NCI-H2029 treated with DMSO at 0.1 percent for 48 hours (cell line): ENCODE results near the gene SNX10.
"Not testable (repeated sequence)": the region's sequence is repeated elsewhere in the genome, so short reads cannot be mapped to it uniquely, and the experiment has no call there.

Source experiments
- DNase-seq: peaks from one replicate; lab custom pipeline; 2025; lab: John Stamatoyannopoulos, UW

The SNX10 gene

GRCh38 chr7:26291699-26292538, at the start of gene SNX10:
TSS of gene SNX10 (plus strand) at chr7:26291862. CDS start at chr7:26346443, 54,581 bp downstream.
- DNase-seq, result no peak

DNA sequence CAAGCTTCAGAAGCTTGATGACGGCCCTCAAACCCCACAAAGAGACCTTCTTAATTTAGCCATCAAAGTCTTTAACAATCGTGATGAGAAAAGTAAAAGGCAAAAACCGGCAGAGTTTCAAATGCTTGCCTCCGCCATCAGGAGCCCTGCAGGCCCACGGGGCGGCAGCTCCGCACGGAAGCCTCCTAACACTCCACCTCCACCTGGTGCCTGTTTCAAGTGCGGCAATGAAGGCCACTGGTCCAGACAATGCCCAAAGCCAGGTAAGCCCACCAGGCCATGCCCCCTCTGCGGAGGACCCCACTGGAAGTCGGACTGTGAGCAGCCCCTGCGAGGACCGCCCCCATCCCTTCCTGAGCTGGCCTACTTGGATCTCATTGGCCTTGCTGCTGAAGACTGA, 46.5 kb upstream of the SNX10 start:
- DNase-seq, result no peak

DNA sequence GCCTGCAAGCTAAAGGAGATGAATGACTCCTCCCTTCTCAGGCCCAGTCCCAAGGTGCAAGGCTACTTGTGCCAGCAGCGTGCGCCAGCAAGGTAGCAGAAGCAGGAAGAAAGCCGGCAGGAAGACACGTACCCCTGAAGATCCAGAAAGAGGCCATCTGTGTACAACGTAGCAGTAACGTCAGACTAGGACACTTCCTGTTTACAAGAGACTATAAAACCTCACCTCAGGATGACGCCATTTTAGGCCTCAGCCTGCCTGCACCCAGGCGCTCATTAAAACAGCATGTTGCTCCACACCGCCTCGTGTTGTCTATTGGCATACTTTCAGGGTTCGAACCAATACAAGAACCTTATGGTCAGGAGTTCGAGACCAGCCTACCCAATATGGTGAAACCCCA, 41.4 kb upstream of the SNX10 start:
- DNase-seq, result no peak

DNA sequence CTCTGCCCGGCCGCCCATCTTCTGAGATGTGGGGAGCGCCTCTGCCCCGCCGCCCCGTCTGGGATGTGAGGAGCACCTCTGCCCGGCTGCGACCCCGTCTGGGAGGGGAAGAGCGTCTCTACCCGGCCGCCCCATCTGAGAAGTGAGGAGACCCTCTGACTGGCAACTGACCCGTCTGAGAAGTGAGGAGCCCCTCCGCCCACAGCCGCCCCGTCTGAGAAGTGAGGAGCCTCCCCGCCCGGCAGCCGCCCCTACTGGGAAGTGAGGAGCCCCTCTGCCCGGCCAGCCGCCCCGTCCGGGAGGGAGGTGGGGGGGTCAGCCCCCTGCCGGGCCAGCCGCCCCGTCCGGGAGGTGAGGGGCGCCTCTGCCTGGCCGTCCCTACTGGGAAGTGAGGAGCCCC, 29.8 kb upstream of the SNX10 start:
- not testable (repeated sequence) for DNase-seq

- DNase-seq, result no peak
Measured at GRCh38 chr7:26265065-26265464, 26.6 kb upstream of the SNX10 start.

DNA sequence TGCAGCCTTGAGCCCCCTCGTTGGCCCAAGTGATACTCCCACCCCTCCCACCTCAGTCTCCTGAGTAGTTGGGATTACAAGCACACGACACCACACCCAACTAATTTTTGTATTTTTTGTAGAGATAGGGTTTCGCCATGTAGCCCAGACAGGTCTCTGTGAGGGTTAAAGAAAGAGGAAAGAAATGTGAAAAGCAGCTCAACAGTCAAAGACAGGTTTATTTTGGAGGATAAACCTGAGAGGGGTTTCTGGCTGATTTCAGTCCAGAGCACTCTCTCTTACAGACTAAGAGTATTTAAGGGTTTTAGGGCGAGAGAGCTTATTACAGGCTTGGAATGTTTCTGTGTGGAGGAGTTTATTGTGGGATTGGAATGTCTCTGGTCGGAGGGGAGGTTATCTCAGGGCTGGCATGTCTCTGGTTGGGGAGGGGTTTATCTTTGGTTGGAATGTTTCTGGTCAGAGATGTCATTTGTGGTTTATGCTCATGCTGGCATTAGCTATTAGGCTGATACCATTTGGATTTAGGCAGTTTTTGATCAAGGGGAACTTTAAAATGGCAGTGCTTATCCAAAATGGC, 26.1 kb upstream of the SNX10 start:
- DNase-seq, result no peak

DNA sequence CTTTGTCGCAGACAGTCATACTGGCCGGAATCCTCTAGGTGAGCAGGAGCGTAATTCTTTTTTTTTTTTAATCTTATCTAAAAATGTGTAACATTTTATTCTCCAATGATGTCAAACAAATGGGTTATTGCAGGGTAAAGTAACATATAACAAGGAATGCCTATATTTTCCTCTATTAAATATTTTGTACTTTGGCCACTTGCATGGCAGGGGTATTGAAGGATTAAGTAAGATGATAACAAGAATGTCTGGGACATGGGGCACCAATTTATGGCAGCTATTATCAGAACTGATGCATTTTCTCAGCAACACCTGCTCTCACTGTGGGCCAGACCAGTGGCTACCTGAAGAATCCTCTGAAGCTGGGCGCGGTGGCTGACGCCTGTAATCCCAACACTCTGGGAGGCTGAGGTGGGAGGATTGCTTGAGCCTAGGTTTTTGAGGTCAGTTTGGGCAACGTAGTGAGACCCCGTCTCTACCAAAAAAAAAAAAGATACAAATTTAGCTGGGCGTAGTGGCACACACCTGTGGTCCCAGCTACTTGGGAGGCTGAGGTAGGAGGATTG, 24.0 kb upstream of the SNX10 start:
- DNase-seq, result no peak

- no peak for DNase-seq
Measured at GRCh38 chr7:26275213-26275612, 16.4 kb upstream of the SNX10 start.

- no peak for DNase-seq
Measured at GRCh38 chr7:26278770-26279169, 12.9 kb upstream of the SNX10 start.

DNA sequence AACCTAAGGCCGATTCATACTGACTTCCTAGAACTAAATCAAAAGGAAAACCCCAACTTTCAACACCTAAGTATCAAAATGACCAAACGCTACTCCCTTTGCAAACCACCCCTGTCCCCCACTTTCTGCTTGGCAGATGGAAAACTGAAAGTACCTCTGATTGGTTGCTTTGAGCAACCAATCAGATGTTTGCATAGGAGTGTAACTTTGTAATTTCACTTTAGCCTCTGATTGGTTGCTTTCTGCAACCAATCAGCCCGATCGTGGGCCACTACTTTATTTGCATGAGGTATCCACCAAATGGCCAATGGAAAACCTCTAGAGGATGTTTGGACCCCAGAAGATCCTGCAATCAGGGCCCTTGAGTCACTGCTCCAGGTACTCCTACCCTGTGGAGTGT, 12.3 kb upstream of the SNX10 start:
- DNase-seq, result no peak

- DNase-seq, result no peak
Measured at GRCh38 chr7:26280097-26280496, 11.6 kb upstream of the SNX10 start.

DNA sequence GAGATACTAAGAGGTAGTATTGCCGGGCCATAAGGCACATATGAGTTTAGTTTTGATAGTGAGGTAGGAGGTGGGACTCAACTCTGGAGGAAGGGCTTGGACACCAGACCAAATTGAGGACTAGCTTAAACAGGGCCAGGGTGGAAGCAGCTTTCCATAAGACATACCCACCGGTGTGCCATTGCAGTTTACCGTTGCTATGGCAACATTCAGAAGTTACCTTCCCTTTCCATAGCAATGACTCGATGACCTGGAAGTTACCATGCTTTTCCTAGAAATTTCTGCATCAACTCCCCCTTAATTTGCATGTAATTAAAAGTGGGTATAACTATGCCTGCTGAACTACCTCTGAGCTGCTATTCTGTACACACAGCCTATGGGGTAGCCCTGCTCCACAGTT, 10.9 kb upstream of the SNX10 start:
- no peak for DNase-seq

GRCh38 chr7:26284477-26284876, 7.2 kb upstream of the SNX10 start:
- no peak for DNase-seq

GRCh38 chr7:26284995-26285632, 6.5 kb upstream of the SNX10 start:
- no peak for DNase-seq

GRCh38 chr7:26286157-26286556, 5.5 kb upstream of the SNX10 start:
- DNase-seq, result no peak

- not testable (repeated sequence) for DNase-seq
Measured at GRCh38 chr7:26288126-26288525, 3.5 kb upstream of the SNX10 start.

DNA sequence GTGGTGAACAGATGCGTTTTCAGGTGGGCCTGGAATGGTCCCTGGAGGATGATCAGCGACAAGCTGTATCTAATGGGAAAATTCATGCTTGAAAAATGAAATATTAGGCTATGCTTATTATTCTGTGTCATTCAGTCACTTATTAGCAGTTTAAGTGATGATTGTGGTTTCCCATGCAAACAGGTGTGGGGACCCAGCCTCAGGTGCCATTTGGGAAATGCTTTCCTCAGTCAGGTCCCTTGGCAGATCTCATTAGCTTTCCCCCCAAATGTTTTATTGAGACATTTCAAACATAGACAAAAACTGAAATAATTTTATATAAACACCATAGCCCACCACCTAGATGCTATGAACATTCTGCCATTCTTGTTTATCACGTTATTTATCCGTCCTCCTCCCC, 411 bp upstream of the SNX10 start:
- DNase-seq, result no peak

GRCh38 chr7:26292768-26293560, 1.3 kb downstream of the SNX10 start:
- no peak for DNase-seq

GRCh38 chr7:26293569-26294308, 2.1 kb downstream of the SNX10 start:
- no peak for DNase-seq

DNA sequence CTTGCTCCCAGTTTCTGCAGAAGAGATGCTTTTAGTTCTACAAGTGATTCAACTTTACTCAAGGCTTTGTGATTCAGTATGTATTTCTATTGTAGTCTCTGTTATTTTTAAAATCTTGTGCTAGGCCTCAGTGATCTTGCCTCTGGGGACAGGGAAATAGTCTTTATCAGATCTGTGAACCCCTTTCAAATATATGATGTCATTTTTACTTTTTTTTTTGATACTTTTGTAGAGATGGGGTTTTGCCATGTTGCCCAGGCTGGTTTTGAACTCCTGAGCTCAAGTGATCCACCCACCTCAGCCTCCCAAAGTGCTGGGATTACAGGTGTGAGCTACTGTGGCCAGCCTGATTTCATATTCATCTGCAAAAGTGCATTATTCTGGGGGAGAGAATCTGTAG, 3.4 kb downstream of the SNX10 start:
- no peak for DNase-seq

- no peak for DNase-seq
Measured at GRCh38 chr7:26295586-26295985, 3.9 kb downstream of the SNX10 start.
